Psoas muscle (tissue), 8 donors: Measurements from ENCODE around the gene GNPDA1. TPM values are rescaled to one million over a fixed set of nuclear protein-coding genes. Genes with fewer than 3 reads are reported as not detected.
A peak's percentile ranks its signal among the peaks of the same experiment; 100 is the strongest.

Experiments
- ATAC-seq, 4 donors: fragments of 200-7000 bp; cut with Tn5 transposase; one replicate each; pipeline ENCODE4 v1.9.1; 2020; ENCODE audit warnings: moderate library complexity in 3 of 4, mild to moderate bottlenecking in 2 of 4
- DNase-seq, 2 donors: peaks; one replicate each; pipeline ENCODE4 v3.0.0-alpha.2; 2020
- H3K27ac ChIP-seq: fragments of 200-600 bp; one replicate; pipeline ENCODE4 v1.8.0; 2022
- H3K27me3 ChIP-seq, 3 donors: fragments of 200-600 bp in 1 of 3; one replicate each; pipeline versions ENCODE4 v1.6.1 to v1.8.0; 2013 to 2022; ENCODE audit warnings: low read length in 2 of 3, mild to moderate bottlenecking in 2 of 3, moderate library complexity in 1 of 3; ENCODE audit not compliant: insufficient read depth in 3 of 3
- H3K36me3 ChIP-seq, 2 donors: fragments of 200-600 bp in 1 of 2; one replicate each; pipeline versions ENCODE4 v1.6.1 to v1.8.0; 2013 to 2022; ENCODE audit warnings: low read depth in 1 of 2, mild to moderate bottlenecking in 1 of 2, moderate library complexity in 1 of 2; ENCODE audit not compliant: insufficient read depth in 1 of 2
- H3K4me1 ChIP-seq: fragments of 200-600 bp; one replicate; pipeline ENCODE4 v1.8.0; 2022
- H3K4me3 ChIP-seq: fragments of 200-600 bp; one replicate; pipeline ENCODE4 v1.8.0; 2022; ENCODE audit warnings: mild to moderate bottlenecking
- H3K9me3 ChIP-seq: fragments of 200-600 bp; one replicate; pipeline ENCODE4 v1.8.0; 2022
- WGBS, 3 donors: extraction: QIAGEN DNeasy Blood & Tissue Kit; methylation state at CpG; one replicate each; pipeline versions ENCODE4 v1.1.6 to v1.1.7; 2013; 5-methylcytosine and 5-hydroxymethylcytosine counted together
- intact Hi-C, 2 donors: fragments of 100-400 bp; cut with DNase I; formaldehyde crosslinking; loops; one replicate each; pipeline versions ENCODE4 v1.11.0 to v1.14.2; 2022
- long read RNA-seq, 2 donors: library from polyadenylated mRNA; unstranded; transcript quantifications; one replicate each; pipeline ENCODE4 v2.0.0, GENCODE V29; 2021
- polyA plus RNA-seq, 3 donors: library from polyadenylated mRNA; stranded (reverse); fragments of 200-250 nt; gene quantifications; one replicate each; pipeline ENCODE4 v1.2.3, GENCODE V29; 2013
- total RNA-seq, 4 donors: library from RNA; stranded (reverse); fragmentation: NEBNext Ultra II Directional in 2 of 4; extraction: Animal tissue kit (Norgen Biotek cat#: 25700) in 2 of 4; gene quantifications; one replicate each; pipeline versions ENCODE4 v1.2.1 to v1.2.4, GENCODE V29; 2021 to 2023
- TF ChIP-seq, protein P1 (sequence below): fragments of 200-600 bp; IDR thresholded peaks from one replicate; pipeline ENCODE4 v1.8.0; 2022; ENCODE audit warnings: antibody characterized with exemption
- donor health status: healthy with polysubstance abuse.
- donor health status: DM: no; HTN: no; CAD: no; lungs with moderate emphysema.
- donor health status: Bipolar disorder and iron deficiency.
- donor health status: healthy.
- donor health status: DM: yes; HTN: yes; CAD: no.
- donor health status: DM: no; HTN: no; CAD: no.
- donor health status: DM: no; HTN: no; CAD: no.
- donor health status: DM: yes; HTN: yes; CAD: no.

Gene GNPDA1
- total RNA-seq (10 to 100 TPM; 20.8 to 29.5 (median 25.7) TPM), polyA plus RNA-seq (10 to 100 TPM; 18.7 to 36.8 (median 30.2) TPM)
- long read RNA-seq, donor 1, transcript GNPDA1-201 (7 exons, 2,273 nt), result major isoform, 15 of 20 reads
- long read RNA-seq, donor 1, partial matches to known transcripts, result 2 of 20 reads
- long read RNA-seq, donor 1, other reads (novel, unspliced or antisense), result 1 of 20 reads
- long read RNA-seq, donor 2, transcript GNPDA1-201 (7 exons, 2,273 nt), result major isoform, 37 of 47 reads
- long read RNA-seq, donor 2, partial matches to known transcripts, result 3 of 47 reads
- long read RNA-seq, donor 2, other reads (novel, unspliced or antisense), result 6 of 47 reads

DNA sequence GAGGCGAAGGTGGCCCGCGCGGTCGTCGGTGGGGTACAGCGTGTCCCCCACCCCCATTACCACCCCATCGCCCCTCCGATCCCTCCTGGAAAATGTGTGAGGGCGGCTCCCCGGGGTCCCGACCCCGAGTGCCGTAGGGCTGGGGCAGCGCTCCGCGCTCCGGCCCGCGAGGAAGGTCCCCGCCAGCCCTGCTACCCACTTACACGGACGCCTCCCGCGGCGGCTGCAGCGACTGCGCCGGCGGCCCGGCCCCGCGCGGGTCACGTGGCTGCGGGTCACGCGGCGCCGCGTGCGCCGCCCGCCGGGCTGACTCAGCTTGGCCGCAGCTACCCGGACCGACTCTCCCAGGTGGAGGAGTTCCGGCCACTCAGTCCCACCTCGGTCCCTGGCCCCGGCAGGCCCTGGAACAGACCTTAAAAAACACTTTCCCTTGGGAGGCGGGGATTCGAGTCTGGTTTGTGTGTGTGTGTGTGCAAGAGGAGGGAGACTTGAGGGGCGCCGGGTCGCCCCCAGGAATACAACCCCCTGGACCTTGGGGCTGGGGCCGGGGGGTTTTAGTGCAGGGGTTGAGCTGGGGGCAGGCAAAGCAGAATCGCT, at the start of gene GNPDA1:
Gene GNPDA1 (minus strand): TSS at position 236 of the 597 bp plus-strand sequence. CDS start 992 bp downstream, outside the sequence.
- ATAC-seq, result peak; percentile 92 to 94 (median 94)
- no peaks in the 10 kb centered on the region for H3K9me3 ChIP-seq
- peak within 1 kb of the TSS; percentile 91 for H3K27ac ChIP-seq
- intact Hi-C loops, result loop anchor here in 1 of 2 donors (5.0 kb wide), 2 partner anchors 104 to 129 kb away; no protein-coding TSS in a partner anchor
- H3K36me3 ChIP-seq, result peaks cover 4 to 17% of the 10 kb centered on the region in 2 donors
- H3K4me1 ChIP-seq, result peaks cover 20% of the 10 kb centered on the region
- peak within 1 kb of the TSS; percentile 82 for H3K4me3 ChIP-seq
- DNase-seq, result peak; percentile 86 to 92
- H3K27me3 ChIP-seq, result no peaks in the 10 kb centered on the region
- TF ChIP-seq, protein P1, sequence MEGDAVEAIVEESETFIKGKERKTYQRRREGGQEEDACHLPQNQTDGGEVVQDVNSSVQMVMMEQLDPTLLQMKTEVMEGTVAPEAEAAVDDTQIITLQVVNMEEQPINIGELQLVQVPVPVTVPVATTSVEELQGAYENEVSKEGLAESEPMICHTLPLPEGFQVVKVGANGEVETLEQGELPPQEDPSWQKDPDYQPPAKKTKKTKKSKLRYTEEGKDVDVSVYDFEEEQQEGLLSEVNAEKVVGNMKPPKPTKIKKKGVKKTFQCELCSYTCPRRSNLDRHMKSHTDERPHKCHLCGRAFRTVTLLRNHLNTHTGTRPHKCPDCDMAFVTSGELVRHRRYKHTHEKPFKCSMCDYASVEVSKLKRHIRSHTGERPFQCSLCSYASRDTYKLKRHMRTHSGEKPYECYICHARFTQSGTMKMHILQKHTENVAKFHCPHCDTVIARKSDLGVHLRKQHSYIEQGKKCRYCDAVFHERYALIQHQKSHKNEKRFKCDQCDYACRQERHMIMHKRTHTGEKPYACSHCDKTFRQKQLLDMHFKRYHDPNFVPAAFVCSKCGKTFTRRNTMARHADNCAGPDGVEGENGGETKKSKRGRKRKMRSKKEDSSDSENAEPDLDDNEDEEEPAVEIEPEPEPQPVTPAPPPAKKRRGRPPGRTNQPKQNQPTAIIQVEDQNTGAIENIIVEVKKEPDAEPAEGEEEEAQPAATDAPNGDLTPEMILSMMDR, result peak; percentile 33
- 0 to 1% (median 1%) methylated on average over 51 to 58 of the region's 58 CpGs for WGBS, 3 donors

DNA sequence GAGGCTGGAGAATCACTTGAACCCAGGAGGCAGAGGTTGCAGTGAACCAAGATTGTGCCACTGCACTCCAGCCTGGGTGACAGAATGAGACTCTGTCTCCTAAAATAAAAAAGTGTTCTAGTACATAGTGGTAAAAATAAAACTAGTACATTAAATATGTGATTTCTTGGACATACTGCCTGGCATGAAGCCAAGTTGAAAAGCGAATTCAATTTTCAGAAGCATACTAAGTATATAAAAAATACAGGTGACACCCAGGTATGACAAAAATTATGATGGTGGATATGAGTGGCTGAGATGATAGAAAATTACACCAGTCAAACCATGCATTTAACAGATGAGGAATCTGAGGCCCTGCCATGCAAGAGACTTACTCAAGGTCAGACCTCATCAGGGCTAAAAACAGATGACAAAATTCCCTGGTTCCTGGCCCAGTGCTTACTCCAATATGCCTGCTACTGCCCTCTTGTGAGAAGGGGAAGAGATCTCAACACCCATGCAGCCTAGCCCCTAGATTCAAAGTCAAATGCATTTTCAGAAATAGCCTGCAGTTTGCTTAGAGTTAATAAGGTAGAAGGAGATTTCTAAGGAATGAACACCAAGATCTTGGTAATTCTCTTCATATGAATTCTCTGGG, 46.6 kb upstream of the GNPDA1 start:
- no peaks in the 10 kb centered on the region for H3K27me3 ChIP-seq
- DNase-seq (no peak), ATAC-seq (peak; percentile 52 to 76 (median 74))
- intact Hi-C loops, result no loop called here
- peak overlapping the region; percentile 41 for H3K27ac ChIP-seq
- TF ChIP-seq, protein P1, result peak; percentile 28
- 68 to 77% (median 72%) methylated on average over 1 of the region's 1 CpG for WGBS, 3 donors
- H3K9me3 ChIP-seq, result no peaks in the 10 kb centered on the region
- no peaks in the 10 kb centered on the region for H3K36me3 ChIP-seq
- H3K4me3 ChIP-seq, result no peak overlapping the region
- peaks cover 23% of the 10 kb centered on the region for H3K4me1 ChIP-seq

DNA sequence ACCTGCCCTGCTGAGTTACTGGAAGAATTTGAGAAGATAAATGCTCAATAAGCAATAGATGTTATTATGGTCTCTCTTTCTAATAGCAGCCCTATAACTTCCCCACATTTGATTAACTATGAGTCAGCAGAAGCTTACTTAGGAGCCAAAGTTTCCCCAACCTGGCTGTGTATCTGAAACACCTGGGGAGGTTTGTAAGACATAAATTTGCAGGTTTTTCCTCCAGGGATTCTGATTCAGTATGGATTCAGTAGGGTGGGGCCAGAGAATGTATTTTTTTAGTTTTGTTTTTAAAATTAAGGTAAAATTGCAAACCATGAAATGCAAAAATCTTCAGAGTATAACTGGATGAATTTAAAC, 44.9 kb upstream of the GNPDA1 start:
- TF ChIP-seq, protein P1, result no peak
- DNase-seq, result no peak
- H3K27ac ChIP-seq, result no peak overlapping the region
- H3K36me3 ChIP-seq, result no peaks in the 10 kb centered on the region
- no peaks in the 10 kb centered on the region for H3K27me3 ChIP-seq
- intact Hi-C loops, result no loop called here
- ATAC-seq, result no peak
- no peaks in the 10 kb centered on the region for H3K9me3 ChIP-seq
- H3K4me1 ChIP-seq, result peaks cover 16% of the 10 kb centered on the region
- H3K4me3 ChIP-seq, result no peak overlapping the region

DNA sequence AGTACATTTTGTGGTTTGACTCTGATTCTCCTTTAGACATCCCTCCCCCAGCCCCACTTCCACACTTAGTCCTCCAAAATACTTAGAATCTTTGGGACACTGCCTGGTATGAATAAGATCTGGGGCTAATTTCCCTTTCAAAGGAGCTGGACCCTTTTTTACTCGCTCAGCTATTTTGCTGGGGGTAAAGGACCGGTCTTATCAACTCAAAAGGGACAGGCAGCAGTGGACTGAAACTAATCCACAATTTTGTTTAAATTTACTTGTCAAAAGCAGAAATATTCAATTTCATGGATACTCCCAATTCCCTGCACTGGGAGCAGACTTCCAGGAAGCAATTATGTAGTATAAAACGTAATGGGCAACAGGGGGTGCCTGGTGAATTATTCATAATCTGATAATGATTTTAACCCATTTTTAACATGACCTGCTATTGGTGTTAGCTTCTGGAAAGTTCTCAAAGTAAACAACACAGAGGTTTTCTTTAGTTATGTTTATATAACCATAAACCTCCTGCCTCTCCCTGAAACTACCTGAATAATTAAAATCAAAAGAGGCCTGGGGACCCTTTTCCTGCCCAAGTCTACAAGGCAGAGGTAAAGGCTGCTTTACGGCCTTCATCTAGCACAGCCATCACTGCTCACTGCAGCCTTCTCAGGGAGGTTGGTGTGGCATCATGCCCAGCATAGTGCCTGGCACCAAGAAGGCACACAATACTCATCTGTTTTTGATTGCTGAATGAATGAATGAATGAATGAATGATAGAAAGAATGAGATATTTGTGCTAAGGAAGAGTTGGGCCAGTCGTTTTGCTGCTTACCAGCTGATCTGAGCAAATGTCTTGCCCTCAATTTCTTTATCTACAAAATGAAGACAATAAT, 44.2 kb upstream of the GNPDA1 start:
- intact Hi-C loops, result no loop called here
- 65 to 80% (median 72%) methylated on average over 5 of the region's 5 CpGs for WGBS, 3 donors
- no peak for DNase-seq
- no peak overlapping the region for H3K4me3 ChIP-seq
- no peaks in the 10 kb centered on the region for H3K36me3 ChIP-seq
- no peak for ATAC-seq
- H3K27ac ChIP-seq, result no peak overlapping the region
- H3K9me3 ChIP-seq, result no peaks in the 10 kb centered on the region
- H3K4me1 ChIP-seq, result peaks cover 16% of the 10 kb centered on the region
- TF ChIP-seq, protein P1, result no peak
- H3K27me3 ChIP-seq, result no peaks in the 10 kb centered on the region
